Progenitor cell of endocrine pancreas (in vitro differentiated cells): ENCODE results near the gene MEIS1. TPM values are rescaled to one million over a fixed set of nuclear protein-coding genes. Genes with fewer than 3 reads are reported as not detected.
A peak's percentile ranks its signal among the peaks of the same experiment; 100 is the strongest.
"Not testable (repeated sequence)": the region's sequence is repeated elsewhere in the genome, so short reads cannot be mapped to it uniquely, and the experiment has no call there.

Experiments
- DNase-seq: peaks from one replicate; pipeline ENCODE4 v3.0.0; 2021; ENCODE audit warnings: low spot score; ENCODE audit not compliant: unreplicated experiment
- H3K27ac Mint-ChIP-seq: 2 replicates; pipeline ENCODE4 v1.8.0; 2021; ENCODE audit warnings: mild to moderate bottlenecking, moderate library complexity, mixed read lengths
- H3K27me3 Mint-ChIP-seq: 2 replicates; pipeline ENCODE4 v1.8.0; 2021; ENCODE audit warnings: mixed read lengths
- H3K36me3 Mint-ChIP-seq: 2 replicates; pipeline ENCODE4 v1.8.0; 2022; ENCODE audit warnings: mixed read lengths; ENCODE audit not compliant: insufficient read depth
- H3K4me1 Mint-ChIP-seq: 2 replicates; pipeline ENCODE4 v1.8.0; 2021; ENCODE audit warnings: low read depth, mixed read lengths
- H3K4me3 Mint-ChIP-seq: 2 replicates; pipeline ENCODE4 v1.8.0; 2021; ENCODE audit warnings: low read depth, mild to moderate bottlenecking, moderate library complexity, mixed read lengths
- H3K9me3 Mint-ChIP-seq: 2 replicates; pipeline ENCODE4 v1.8.0; 2021; ENCODE audit warnings: low read depth, mixed read lengths
- total RNA-seq: library from RNA; stranded (reverse); gene quantifications from 2 replicates; pipeline ENCODE4 v1.2.1, GENCODE V29; 2021
- TF ChIP-seq, protein P1 (sequence below): fragments of 200-600 bp; sonication (generic); IDR thresholded peaks from one replicate; pipeline ENCODE4 v1.5.0; 2021; ENCODE audit warnings: antibody characterized with exemption, mild to moderate bottlenecking; ENCODE audit not compliant: unreplicated experiment

Gene MEIS1
- total RNA-seq, 1 donor from 2014 or later = 296 TPM

GRCh38 chr2:66477135-66477842 lies 42.4 kb downstream of the MEIS1 start:
- no peak overlapping the region for H3K4me3 Mint-ChIP-seq
- DNase-seq = no peak
- H3K9me3 Mint-ChIP-seq = peaks cover 4% of the 10 kb centered on the region
- peaks cover 41% of the 10 kb centered on the region for H3K4me1 Mint-ChIP-seq
- TF ChIP-seq, protein P1, sequence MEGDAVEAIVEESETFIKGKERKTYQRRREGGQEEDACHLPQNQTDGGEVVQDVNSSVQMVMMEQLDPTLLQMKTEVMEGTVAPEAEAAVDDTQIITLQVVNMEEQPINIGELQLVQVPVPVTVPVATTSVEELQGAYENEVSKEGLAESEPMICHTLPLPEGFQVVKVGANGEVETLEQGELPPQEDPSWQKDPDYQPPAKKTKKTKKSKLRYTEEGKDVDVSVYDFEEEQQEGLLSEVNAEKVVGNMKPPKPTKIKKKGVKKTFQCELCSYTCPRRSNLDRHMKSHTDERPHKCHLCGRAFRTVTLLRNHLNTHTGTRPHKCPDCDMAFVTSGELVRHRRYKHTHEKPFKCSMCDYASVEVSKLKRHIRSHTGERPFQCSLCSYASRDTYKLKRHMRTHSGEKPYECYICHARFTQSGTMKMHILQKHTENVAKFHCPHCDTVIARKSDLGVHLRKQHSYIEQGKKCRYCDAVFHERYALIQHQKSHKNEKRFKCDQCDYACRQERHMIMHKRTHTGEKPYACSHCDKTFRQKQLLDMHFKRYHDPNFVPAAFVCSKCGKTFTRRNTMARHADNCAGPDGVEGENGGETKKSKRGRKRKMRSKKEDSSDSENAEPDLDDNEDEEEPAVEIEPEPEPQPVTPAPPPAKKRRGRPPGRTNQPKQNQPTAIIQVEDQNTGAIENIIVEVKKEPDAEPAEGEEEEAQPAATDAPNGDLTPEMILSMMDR = no peak
- H3K27me3 Mint-ChIP-seq = no peaks in the 10 kb centered on the region
- peak overlapping the region; percentile 39 for H3K27ac Mint-ChIP-seq
- H3K36me3 Mint-ChIP-seq = peaks cover 60% of the 10 kb centered on the region

DNA sequence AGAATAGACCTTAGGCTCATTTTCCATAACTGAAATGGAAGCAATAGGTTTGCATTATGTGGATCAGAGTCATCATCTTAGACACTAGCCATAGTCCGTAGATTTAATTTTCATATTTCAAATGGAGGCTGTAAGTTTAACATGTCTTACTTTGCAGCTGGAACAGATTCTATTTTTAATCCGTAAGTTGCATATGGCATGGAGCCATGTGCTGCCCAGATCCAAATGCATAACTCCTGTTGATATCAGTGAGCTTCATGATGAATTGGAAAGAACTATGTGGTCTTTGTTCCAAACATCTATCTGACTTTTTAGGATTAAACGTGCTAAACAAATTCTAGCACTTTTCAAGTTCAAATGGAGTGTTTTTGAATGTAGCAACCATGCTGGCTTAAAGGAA lies 43.4 kb downstream of the MEIS1 start:
- Mint-ChIP-seq H3K27ac (peak overlapping the region; percentile 76), H3K4me1 (peaks cover 41% of the 10 kb centered on the region), H3K9me3 (peaks cover 4% of the 10 kb centered on the region), H3K27me3 (no peaks in the 10 kb centered on the region), H3K4me3 (no peak overlapping the region), H3K36me3 (peaks cover 67% of the 10 kb centered on the region)
- no peak for DNase-seq
- TF ChIP-seq, protein P1 = no peak

DNA sequence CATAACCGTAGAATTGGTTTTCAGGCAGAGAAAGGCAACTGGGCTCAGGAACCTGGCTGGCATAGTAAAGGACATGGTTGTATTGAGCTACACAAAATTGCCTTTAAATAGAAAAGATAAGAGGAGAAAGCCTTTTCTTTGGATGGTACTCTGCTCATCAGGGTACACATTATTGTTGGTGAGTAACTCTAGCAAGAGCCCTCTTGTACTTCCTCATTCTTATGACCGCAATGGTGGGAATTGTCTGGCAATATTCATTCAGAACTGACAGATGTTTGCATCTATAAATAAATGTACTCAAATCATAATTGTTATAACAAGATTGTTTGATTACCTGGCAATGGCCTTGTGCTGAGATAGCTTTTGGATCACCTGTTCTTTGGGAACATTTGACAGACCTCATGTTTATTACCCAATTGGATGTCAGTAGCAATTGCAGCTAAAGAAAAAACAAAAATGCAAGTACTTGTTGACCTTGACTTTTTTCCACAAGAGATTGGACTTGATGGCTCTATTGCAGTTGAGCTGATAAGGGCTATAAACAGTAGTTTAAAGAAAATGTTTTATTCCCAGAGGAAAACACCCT lies 43.9 kb downstream of the MEIS1 start:
- H3K27ac Mint-ChIP-seq = peak overlapping the region; percentile 76
- DNase-seq = no peak
- H3K4me3 Mint-ChIP-seq = no peak overlapping the region
- H3K9me3 Mint-ChIP-seq = peaks cover 4% of the 10 kb centered on the region
- TF ChIP-seq, protein P1 = no peak
- no peaks in the 10 kb centered on the region for H3K27me3 Mint-ChIP-seq
- peaks cover 72% of the 10 kb centered on the region for H3K36me3 Mint-ChIP-seq
- peaks cover 41% of the 10 kb centered on the region for H3K4me1 Mint-ChIP-seq

GRCh38 chr2:66481100-66481549 lies 46.2 kb downstream of the MEIS1 start:
- Mint-ChIP-seq H3K4me1 (peaks cover 41% of the 10 kb centered on the region), H3K27me3 (no peaks in the 10 kb centered on the region), H3K36me3 (peaks cover 78% of the 10 kb centered on the region), H3K27ac (peak overlapping the region; percentile 89), H3K4me3 (no peak overlapping the region), H3K9me3 (peaks cover 10% of the 10 kb centered on the region)
- TF ChIP-seq, protein P1 = no peak
- DNase-seq = no peak

GRCh38 chr2:66485252-66485651 lies 50.3 kb downstream of the MEIS1 start:
- H3K36me3 Mint-ChIP-seq = peaks cover 67% of the 10 kb centered on the region
- H3K4me3 Mint-ChIP-seq = not testable (repeated sequence)

More at GRCh38 chr2:66485252-66485651, 50.3 kb downstream of the MEIS1 start:
- DNase-seq, H3K9me3 Mint-ChIP-seq, H3K27me3 Mint-ChIP-seq: not testable (repeated sequence)
- Mint-ChIP-seq H3K4me1 (peaks cover 45% of the 10 kb centered on the region), H3K27ac (peak overlapping the region; percentile 44)
